Measurements from ENCODE around the gene HSPH1. TPM values are rescaled to one million over a fixed set of nuclear protein-coding genes. Genes with fewer than 3 reads are reported as not detected.

Gene HSPH1
- total RNA-seq, result 100 to 1,000 TPM in 1 of 2 donors, 10 to 100 TPM in 1; 57.3 to 162 TPM

DNA sequence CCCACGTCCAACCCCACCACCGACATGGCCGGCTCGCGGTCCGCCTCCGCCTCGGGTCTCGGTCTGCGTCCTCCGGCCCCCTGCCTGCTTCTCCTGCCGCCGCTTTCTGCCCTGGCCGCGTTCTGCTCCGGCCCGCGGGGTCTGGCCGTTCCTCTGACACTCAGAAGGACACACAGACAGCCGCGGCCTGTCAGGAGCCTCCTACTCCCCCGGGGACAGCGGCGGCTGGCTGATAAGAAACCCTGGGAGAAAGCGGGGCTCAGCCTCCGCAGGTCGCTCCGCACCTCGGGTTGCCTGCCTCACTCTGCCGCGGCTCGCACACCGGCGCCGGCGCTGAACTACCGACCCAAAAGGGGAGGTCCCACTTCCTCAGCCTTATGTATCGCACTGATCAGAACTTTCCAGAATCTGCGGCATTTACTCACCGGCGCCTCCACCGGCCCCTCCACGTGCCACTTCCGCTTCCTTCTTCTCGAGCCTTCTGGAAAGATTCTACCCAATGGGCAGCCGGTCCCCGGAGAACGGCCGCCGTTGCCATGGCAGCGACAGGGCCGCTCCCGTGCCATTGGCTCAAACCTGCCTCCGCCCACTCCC lies at the start of gene HSPH1:
Gene HSPH1, minus strand, starts transcription at position 348 of the 594 bp plus-strand sequence. Its CDS starts 322 bp downstream, at position 26.
- TF ChIP-seq, protein P1, sequence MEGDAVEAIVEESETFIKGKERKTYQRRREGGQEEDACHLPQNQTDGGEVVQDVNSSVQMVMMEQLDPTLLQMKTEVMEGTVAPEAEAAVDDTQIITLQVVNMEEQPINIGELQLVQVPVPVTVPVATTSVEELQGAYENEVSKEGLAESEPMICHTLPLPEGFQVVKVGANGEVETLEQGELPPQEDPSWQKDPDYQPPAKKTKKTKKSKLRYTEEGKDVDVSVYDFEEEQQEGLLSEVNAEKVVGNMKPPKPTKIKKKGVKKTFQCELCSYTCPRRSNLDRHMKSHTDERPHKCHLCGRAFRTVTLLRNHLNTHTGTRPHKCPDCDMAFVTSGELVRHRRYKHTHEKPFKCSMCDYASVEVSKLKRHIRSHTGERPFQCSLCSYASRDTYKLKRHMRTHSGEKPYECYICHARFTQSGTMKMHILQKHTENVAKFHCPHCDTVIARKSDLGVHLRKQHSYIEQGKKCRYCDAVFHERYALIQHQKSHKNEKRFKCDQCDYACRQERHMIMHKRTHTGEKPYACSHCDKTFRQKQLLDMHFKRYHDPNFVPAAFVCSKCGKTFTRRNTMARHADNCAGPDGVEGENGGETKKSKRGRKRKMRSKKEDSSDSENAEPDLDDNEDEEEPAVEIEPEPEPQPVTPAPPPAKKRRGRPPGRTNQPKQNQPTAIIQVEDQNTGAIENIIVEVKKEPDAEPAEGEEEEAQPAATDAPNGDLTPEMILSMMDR (IDR thresholded peaks at IDR 0.05), result no peak
- intact Hi-C loops (cut with DNase I), result loop anchor here (2.0 kb wide), 1 partner anchor 37 kb away; the partner anchor contains the start of gene B3GLCT
- peak within 1 kb of the TSS; percentile 86 for H3K4me3 ChIP-seq

DNA sequence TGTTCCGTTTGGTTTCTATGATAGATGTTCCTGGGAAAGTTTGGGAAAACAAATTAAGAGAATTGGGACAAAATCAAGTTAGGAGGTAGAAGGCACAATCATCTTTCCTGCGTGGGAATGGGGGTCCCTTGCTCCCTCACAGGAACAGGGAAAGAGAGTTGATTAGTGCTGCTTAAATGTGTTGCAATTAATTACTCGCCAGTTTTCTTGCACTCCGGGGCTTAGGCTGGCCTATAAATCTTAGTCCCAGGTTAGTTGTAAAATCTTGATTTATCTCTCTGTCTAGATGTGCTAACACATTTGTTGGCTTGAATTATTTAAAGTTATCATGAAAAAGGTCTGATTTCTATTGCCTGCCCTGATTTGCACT lies 48.1 kb upstream of the HSPH1 start:
- Histone ChIP-seq H3K27me3 (no peaks in the 10 kb centered on the region), H3K4me1 (no peaks in the 10 kb centered on the region), H3K9me3 (no peaks in the 10 kb centered on the region), H3K27ac (no peak overlapping the region), H3K4me3 (no peak overlapping the region), H3K36me3 (no peaks in the 10 kb centered on the region), H3K9ac (ENCODE audit: low read depth in 2 of 2, low read length in 2 of 2) (no peak overlapping the region)
- TF ChIP-seq, protein P1 (IDR thresholded peaks at IDR 0.05), result no peak
- intact Hi-C loops (cut with DNase I), result no loop called here
- DNase-seq, result no peak

More for the DNA sequence above, at the start of gene HSPH1:
- Histone ChIP-seq H3K4me1 (no peaks in the 10 kb centered on the region), H3K36me3 (no peaks in the 10 kb centered on the region), H3K9ac (ENCODE audit: low read depth in 2 of 2, low read length in 2 of 2) (peak within 1 kb of the TSS; percentile 79 to 97), H3K27me3 (no peaks in the 10 kb centered on the region), H3K9me3 (no peaks in the 10 kb centered on the region), H3K27ac (peak within 1 kb of the TSS; percentile 99)
- peak; percentile 99 for DNase-seq

DNA sequence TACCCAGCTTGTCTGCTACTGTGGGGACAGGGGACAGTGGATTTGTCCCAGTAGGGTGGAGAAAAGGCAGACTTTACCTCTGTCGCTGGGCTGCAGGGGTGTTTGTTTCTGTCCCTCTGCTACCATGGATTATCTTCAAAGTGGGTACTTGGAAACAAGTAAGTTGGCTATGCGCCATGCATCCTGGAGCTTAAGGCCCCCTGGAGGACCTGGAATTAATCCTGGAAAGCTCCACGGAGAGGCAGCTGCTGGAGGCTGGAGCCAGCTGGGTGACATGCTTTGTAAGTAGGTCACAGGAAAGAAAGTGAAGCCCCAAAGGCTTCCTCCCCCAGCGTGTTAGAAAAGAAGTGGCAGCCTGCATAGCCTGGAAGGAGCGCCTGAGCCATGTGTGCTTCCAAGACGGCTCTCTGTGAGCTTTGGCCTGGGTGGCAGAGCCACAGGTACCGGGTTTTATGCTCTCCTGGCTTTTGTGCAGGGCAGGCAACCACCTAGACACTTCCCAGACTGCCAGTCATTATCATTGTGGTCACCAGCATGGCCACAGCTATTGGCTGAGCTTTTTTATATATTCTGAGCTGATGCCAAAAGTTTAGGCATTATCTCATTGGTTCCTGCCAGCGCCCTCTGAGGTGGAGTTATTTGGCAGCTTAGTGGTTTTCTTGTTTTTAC lies 47.6 kb upstream of the HSPH1 start:
- Histone ChIP-seq H3K4me1 (no peaks in the 10 kb centered on the region), H3K9ac (ENCODE audit: low read depth in 2 of 2, low read length in 2 of 2) (no peak overlapping the region), H3K36me3 (no peaks in the 10 kb centered on the region), H3K27me3 (no peaks in the 10 kb centered on the region), H3K9me3 (no peaks in the 10 kb centered on the region), H3K27ac (no peak overlapping the region), H3K4me3 (no peak overlapping the region)
- TF ChIP-seq, protein P1 (IDR thresholded peaks at IDR 0.05), result no peak
- DNase-seq, result no peak
- intact Hi-C loops (cut with DNase I), result no loop called here

DNA sequence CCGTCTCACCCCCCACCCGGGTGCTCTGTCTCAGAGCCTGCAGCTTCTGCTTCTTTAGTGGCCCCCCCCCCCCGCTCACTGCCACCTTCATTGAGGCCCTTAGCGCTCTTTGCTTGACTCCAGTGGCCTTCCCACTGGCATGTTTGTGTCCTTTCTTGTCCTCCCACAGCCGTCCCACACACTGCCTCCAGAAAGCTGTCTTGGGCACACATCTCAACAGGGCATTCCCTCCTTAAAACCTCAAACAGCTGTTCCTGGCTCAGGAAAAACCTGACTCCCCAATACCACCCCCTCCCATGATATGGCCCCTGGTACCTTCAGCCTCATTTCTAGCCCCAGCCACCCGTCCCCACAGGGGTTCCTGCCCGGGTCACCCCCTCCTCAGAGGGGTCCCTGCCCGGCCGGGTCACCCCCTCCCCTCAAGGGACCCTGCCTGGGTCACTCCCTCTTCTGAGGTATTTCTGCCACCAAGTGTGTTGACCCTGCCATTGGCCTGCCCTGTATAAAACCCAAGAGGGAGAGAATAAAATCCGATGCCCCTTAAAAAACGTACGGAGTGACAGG lies 46.9 kb upstream of the HSPH1 start:
- TF ChIP-seq, protein P1 (IDR thresholded peaks at IDR 0.05), result no peak
- intact Hi-C loops (cut with DNase I), result no loop called here

DNA sequence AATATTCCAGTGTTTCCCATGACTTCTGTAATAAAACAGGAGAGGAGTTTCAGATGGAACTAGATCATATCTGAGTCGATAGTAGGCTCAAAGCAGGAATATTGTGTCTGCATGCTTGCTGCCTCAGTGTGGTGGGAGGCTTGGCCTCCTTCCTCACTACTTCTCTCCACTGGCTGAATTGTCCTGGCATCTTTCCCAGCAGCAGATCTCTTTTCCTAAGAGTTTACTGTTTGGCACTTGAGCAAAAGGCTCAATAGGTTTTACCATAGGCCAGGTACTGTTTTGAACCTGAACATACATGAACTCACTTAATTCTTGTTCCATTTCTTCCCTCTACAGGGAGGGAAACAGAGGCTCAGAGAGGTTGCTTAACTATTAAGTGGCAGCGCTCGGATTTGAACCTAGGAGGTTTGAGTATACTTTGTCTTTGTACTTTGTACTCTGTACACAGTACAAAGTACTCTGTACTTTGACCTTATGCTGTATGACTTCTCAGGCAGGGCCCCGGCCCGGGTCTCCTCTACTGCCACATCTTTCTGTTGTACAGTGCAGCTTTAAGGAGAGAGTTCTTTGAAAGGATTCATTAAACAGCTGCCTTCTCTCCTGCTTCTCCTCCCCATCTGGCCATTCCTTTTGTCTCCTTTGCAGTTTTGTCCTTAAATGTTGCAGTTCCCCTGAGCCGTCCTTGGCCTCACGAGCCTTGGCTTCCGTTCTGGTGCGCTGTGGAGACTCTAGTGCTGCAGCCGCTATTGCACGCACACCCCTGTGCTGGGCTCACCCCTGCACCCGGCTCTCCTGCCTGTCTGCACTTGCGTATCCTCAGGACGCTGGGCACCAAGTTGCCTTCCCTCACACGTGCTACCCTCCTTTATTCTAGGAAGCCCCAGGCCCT lies 46.2 kb upstream of the HSPH1 start:
- Histone ChIP-seq H3K4me1 (no peaks in the 10 kb centered on the region), H3K9ac (ENCODE audit: low read depth in 2 of 2, low read length in 2 of 2) (no peak overlapping the region), H3K36me3 (no peaks in the 10 kb centered on the region), H3K27ac (no peak overlapping the region), H3K4me3 (no peak overlapping the region), H3K9me3 (no peaks in the 10 kb centered on the region), H3K27me3 (no peaks in the 10 kb centered on the region)
- DNase-seq, result no peak
- intact Hi-C loops (cut with DNase I), result no loop called here
- TF ChIP-seq, protein P1 (IDR thresholded peaks at IDR 0.05), result no peak

More for the DNA sequence above, 46.9 kb upstream of the HSPH1 start:
- H3K36me3 ChIP-seq, result no peaks in the 10 kb centered on the region
- H3K9me3 ChIP-seq, result no peaks in the 10 kb centered on the region
- DNase-seq, result no peak
- H3K27me3 ChIP-seq, result no peaks in the 10 kb centered on the region
- no peak overlapping the region for H3K4me3 ChIP-seq
- no peaks in the 10 kb centered on the region for H3K4me1 ChIP-seq
- H3K9ac ChIP-seq (ENCODE audit: low read depth in 2 of 2, low read length in 2 of 2), result no peak overlapping the region
- H3K27ac ChIP-seq, result no peak overlapping the region

Data from colonic mucosa (tissue), 4 donors.